H7 (cell line): ENCODE measurements around the gene STPG1. TPM values are rescaled to one million over a fixed set of nuclear protein-coding genes. Genes with fewer than 3 reads are reported as not detected.
A peak's percentile ranks its signal among the peaks of the same experiment; 100 is the strongest.

Experiments used
- DNase-seq: peaks from one replicate; pipeline ENCODE4 v3.0.0; 2012
- H3K27me3 ChIP-seq: 2 replicates; pipeline ENCODE4 v1.6.0; 2011; ENCODE audit warnings: mild to moderate bottlenecking, low read length; ENCODE audit not compliant: control insufficient read depth, insufficient read depth
- H3K36me3 ChIP-seq: replicated peaks from 2 replicates; pipeline ENCODE4 v1.5.1; 2011; ENCODE audit warnings: low read length; ENCODE audit not compliant: control insufficient read depth, insufficient read depth
- H3K4me3 ChIP-seq: 2 replicates; pipeline ENCODE4 v1.5.1; 2011; ENCODE audit warnings: low read depth, mild to moderate bottlenecking, control low read depth, low read length, moderate library complexity; ENCODE audit not compliant: insufficient read depth
- total RNA-seq: library from RNA; depleted of rRNA; stranded (reverse); fragments of >200 nt; shearing (Covaris generic); gene quantifications from 2 replicates; pipeline ENCODE4 v1.2.3, GENCODE V29; 2014

The STPG1 gene
- total RNA-seq, 1 experiment from 2014 or later: 13.8 TPM

- Histone ChIP-seq H3K36me3 (peaks cover 1% of the 10 kb centered on the region; the same call in 1 of the 2 replicates), H3K4me3 (no peak overlapping the region), H3K27me3 (no peaks in the 10 kb centered on the region)
- no peak for DNase-seq
Measured at GRCh38 chr1:24392604-24392946, 21.0 kb downstream of the STPG1 start.

DNA sequence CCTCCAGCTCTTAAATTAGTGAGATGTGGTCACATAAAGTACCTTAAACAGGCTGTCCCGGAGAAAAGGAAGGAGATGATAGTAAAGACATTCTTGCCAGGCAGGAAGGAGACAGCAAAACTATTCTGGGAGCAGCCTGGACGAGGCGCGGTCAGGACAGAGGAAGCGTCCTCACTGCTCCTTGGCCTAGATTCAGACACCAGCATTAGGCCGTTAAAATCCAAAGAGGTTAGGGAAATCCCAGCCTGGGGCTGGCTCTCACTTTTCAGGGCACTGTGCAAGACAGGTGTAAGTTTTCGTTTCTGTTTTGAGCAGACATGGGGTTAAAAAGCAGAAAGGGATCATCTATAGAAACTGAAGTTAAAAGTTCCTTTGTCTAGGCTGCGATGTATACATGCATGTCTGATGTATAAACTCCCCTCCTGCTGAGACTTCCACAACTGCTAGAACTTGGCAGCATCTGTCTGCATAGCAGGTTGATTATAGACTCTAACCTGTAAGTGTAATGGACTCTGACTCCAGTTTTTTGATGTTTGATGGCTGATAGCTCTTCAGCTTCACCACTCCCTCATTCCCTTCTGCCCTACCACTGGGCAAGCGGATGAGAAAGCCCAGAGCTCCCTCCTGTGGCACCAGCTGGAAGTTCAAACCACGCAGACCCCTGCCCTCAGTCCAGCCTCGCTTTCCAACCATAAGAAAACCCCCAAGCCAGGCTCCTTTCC is 21.5 kb downstream of the STPG1 start:
- no peak overlapping the region for H3K4me3 ChIP-seq
- DNase-seq: peak; percentile 75
- peaks cover 1% of the 10 kb centered on the region; the same call in 1 of the 2 replicates for H3K36me3 ChIP-seq
- no peaks in the 10 kb centered on the region for H3K27me3 ChIP-seq

DNA sequence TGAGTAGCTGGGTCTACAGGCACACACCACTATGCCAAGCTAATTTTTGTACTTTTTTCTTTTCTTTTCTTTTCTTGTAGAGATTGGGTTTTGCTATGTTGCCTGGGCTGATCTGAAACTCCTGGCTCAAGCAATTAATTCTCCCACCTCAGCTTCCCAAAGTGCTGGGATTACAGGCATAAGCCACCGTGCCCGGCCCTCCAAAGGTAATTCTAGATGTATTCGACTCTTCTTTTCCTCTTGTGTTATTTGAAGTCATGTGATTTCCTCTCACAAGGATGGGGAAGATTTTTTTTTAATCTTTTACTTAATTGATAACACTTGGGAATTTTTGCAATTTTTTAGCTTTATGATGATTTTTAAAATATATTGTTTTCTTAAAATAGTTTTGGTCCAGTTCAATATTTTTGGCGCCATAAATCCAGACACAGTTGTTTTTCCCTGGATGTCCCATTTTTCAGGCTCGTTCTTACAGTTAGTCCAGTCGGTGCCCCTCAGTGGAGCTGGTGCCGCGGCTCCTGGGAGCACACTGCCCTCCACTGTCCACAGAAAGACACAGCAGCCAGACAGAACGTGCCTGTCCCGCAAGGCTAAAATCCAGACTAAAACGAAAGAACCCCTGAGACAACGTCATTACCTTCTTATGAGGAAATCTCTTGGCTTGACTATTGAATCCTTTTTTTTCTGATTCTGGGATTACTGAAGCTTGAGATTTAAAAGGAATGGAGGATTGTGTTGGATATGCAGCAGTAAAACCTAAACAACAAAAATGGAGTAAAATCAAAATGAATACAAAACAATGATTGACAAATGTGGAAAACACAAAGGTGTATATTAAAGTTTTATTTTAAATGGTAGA is 22.4 kb downstream of the STPG1 start:
- Histone ChIP-seq H3K36me3 (peaks cover 1% of the 10 kb centered on the region; the same call in 1 of the 2 replicates), H3K27me3 (no peaks in the 10 kb centered on the region), H3K4me3 (no peak overlapping the region)
- peak; percentile 68 for DNase-seq

GRCh38 chr1:24389231-24389678 is 24.3 kb downstream of the STPG1 start:
- H3K27me3 ChIP-seq: no peaks in the 10 kb centered on the region
- no peak overlapping the region for H3K4me3 ChIP-seq
- no peak for DNase-seq
- peaks cover 1% of the 10 kb centered on the region; the same call in 1 of the 2 replicates for H3K36me3 ChIP-seq

- DNase-seq: no peak
- Histone ChIP-seq H3K27me3 (no peaks in the 10 kb centered on the region), H3K36me3 (peaks cover 1% of the 10 kb centered on the region; the same call in 1 of the 2 replicates), H3K4me3 (no peak overlapping the region)
Measured at GRCh38 chr1:24388331-24388885, 25.2 kb downstream of the STPG1 start.

- Histone ChIP-seq H3K4me3 (no peak overlapping the region), H3K36me3 (peaks cover 1% of the 10 kb centered on the region; the same call in 1 of the 2 replicates), H3K27me3 (no peaks in the 10 kb centered on the region)
- DNase-seq: no peak
Measured at GRCh38 chr1:24387636-24388175, 25.9 kb downstream of the STPG1 start.

GRCh38 chr1:24386931-24387330 is 26.7 kb downstream of the STPG1 start:
- Histone ChIP-seq H3K36me3 (peaks cover 1% of the 10 kb centered on the region), H3K4me3 (no peak overlapping the region), H3K27me3 (no peaks in the 10 kb centered on the region)
- DNase-seq: no peak

DNA sequence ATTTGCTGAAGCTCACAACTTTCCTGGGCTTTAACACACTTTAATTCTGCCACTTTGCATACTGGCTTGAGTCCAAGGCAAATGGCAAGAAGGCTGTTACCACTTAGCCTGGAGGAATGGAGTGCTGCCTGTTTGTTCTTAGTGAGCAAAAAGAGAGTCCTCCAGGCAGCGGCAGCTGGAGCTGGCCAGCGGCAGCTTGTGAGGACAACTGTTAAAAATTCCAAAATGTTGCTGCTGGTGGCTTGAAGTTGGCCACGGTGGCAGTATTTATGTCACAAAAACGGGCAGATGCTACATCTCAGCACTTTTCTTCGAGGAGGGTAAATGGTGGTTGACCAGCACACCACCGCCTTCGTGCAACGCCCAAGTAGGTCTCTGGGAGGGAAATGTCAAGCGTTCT is 27.3 kb downstream of the STPG1 start:
- H3K27me3 ChIP-seq: no peaks in the 10 kb centered on the region
- DNase-seq: no peak
- peaks cover 1% of the 10 kb centered on the region for H3K36me3 ChIP-seq
- H3K4me3 ChIP-seq: no peak overlapping the region

DNA sequence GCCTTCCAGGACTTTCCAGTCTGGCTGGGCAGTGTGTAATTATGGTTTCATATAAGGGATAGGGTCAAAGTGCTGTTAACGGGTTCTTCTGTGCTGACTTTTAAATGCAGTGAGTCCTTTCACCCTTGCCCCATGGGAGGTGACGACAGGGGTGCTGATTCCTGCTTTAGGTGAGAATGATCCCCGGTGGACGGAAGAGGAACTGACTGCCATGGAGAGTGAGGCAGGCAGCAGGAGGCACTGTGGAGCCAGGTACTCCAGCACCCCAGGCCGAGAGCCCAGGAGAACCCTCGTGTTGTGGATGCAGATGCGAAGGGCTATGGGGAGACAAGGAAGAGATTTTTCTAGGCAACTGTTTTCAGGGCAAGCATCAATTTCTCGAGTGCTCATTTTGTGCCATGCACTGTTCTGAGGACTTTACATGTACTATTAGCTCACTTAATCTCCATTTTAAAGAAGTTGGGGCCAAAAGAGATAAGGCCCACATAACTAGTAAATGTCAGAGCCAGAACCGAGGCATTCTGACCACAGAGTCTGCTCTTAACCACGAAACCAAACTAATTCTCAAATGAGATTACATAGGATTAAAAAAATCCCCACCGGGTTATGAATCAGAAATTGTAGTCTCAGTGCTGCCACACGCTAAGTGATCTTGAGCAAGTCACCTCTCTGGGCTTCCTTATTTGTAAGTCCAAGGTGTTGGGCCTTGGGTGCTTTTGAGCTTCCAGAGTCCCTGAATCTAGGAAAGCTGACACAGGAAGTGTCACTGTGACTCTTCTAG is 28.2 kb downstream of the STPG1 start:
- peak; percentile 59 for DNase-seq
- Histone ChIP-seq H3K27me3 (no peaks in the 10 kb centered on the region), H3K36me3 (peaks cover 1% of the 10 kb centered on the region), H3K4me3 (no peak overlapping the region)

- Histone ChIP-seq H3K4me3 (no peak overlapping the region), H3K27me3 (no peaks in the 10 kb centered on the region), H3K36me3 (peaks cover 1% of the 10 kb centered on the region)
- DNase-seq: no peak
Measured at GRCh38 chr1:24384251-24385090, 29.1 kb downstream of the STPG1 start.

GRCh38 chr1:24383381-24383940 is 30.1 kb downstream of the STPG1 start:
- H3K36me3 ChIP-seq: peaks cover 1% of the 10 kb centered on the region
- no peaks in the 10 kb centered on the region for H3K27me3 ChIP-seq
- no peak for DNase-seq
- H3K4me3 ChIP-seq: no peak overlapping the region

GRCh38 chr1:24382165-24382577 is 31.4 kb downstream of the STPG1 start:
- Histone ChIP-seq H3K27me3 (no peaks in the 10 kb centered on the region), H3K4me3 (no peak overlapping the region), H3K36me3 (no peaks in the 10 kb centered on the region; the same call in 1 of the 2 replicates)
- no peak for DNase-seq

DNA sequence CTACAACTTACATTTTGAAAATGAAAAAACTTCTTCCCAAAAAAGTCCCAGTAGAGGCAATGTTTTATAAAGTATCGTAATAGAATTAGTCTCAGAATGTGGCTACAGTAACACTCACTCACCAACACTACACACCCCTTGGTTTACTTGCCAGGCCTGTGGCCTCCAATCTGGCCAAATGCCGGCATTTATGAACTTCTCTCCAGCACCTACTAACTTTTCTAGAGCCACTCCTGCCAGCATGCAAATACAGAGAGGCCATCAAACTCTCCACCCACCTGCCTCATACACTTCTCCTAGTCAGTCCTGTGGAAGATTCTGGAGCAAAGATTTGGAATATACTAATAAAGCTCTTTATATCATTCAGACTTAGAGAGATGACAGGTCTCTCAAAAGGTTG is 32.3 kb downstream of the STPG1 start:
- DNase-seq: no peak
- H3K27me3 ChIP-seq: no peaks in the 10 kb centered on the region
- H3K4me3 ChIP-seq: no peak overlapping the region
- H3K36me3 ChIP-seq: no peaks in the 10 kb centered on the region; the same call in 1 of the 2 replicates
